ENCODE measurements around the gene HUNK. TPM values are rescaled to one million over a fixed set of nuclear protein-coding genes. Genes with fewer than 3 reads are reported as not detected.

HUNK gene
- total RNA-seq, 4 donors from 2014 or later = 1.6 to 7.0 (median 3.4) TPM

GRCh38 chr21:31999810-32000468 lies 127.1 kb downstream of the HUNK start:
- Histone ChIP-seq H3K9me3 (no peaks in the 10 kb centered on the region), H3K4me1 (no peaks in the 10 kb centered on the region), H3K36me3 (peaks cover 0 to 15% (median 0%) of the 10 kb centered on the region in 3 donors), H3K27me3 (no peaks in the 10 kb centered on the region), H3K4me3 (no peak overlapping the region), H3K27ac (no peak overlapping the region)
- TF ChIP-seq POLR2A (IDR thresholded peaks at IDR 0.05) (no peak), CTCF (IDR thresholded peaks at IDR 0.05) (no peak)
- DNase-seq = no peak

- Histone ChIP-seq H3K4me3 (no peak overlapping the region), H3K9me3 (no peaks in the 10 kb centered on the region), H3K27me3 (no peaks in the 10 kb centered on the region), H3K36me3 (peaks cover 0 to 15% (median 0%) of the 10 kb centered on the region in 3 donors), H3K4me1 (no peaks in the 10 kb centered on the region), H3K27ac (no peak overlapping the region)
- DNase-seq = no peak
- TF ChIP-seq CTCF (IDR thresholded peaks at IDR 0.05) (no peak), POLR2A (IDR thresholded peaks at IDR 0.05) (no peak)
These were observed 128.6 kb downstream of the HUNK start for GRCh38 chr21:32001390-32001789.

GRCh38 chr21:32003411-32003810 lies 130.6 kb downstream of the HUNK start:
- Histone ChIP-seq H3K36me3 (peaks cover 0 to 11% (median 0%) of the 10 kb centered on the region in 3 donors), H3K9me3 (no peaks in the 10 kb centered on the region), H3K27ac (no peak overlapping the region), H3K27me3 (no peaks in the 10 kb centered on the region), H3K4me3 (no peak overlapping the region), H3K4me1 (no peaks in the 10 kb centered on the region)
- no peak for DNase-seq
- TF ChIP-seq CTCF (IDR thresholded peaks at IDR 0.05) = no peak
- TF ChIP-seq POLR2A (IDR thresholded peaks at IDR 0.05) = no peak

- peaks cover 0 to 2% (median 0%) of the 10 kb centered on the region in 3 donors for H3K36me3 ChIP-seq
- H3K27ac ChIP-seq = no peak overlapping the region
- no peak overlapping the region for H3K4me3 ChIP-seq
- TF ChIP-seq CTCF (IDR thresholded peaks at IDR 0.05) (no peak), POLR2A (IDR thresholded peaks at IDR 0.05) (no peak)
- no peak for DNase-seq
- no peaks in the 10 kb centered on the region for H3K27me3 ChIP-seq
- no peaks in the 10 kb centered on the region for H3K9me3 ChIP-seq
- no peaks in the 10 kb centered on the region for H3K4me1 ChIP-seq
These were observed 131.5 kb downstream of the HUNK start for GRCh38 chr21:32004291-32004690.

- TF ChIP-seq POLR2A (IDR thresholded peaks at IDR 0.05) (no peak), CTCF (IDR thresholded peaks at IDR 0.05) (no peak)
- H3K9me3 ChIP-seq = no peaks in the 10 kb centered on the region
- no peaks in the 10 kb centered on the region for H3K27me3 ChIP-seq
- DNase-seq = no peak
- H3K27ac ChIP-seq = no peak overlapping the region
- H3K4me3 ChIP-seq = no peak overlapping the region
- H3K4me1 ChIP-seq = no peaks in the 10 kb centered on the region
- no peaks in the 10 kb centered on the region for H3K36me3 ChIP-seq
These were observed 134.6 kb downstream of the HUNK start for GRCh38 chr21:32007456-32007855.
